ENCODE data around the gene MCTP1.

Gene MCTP1

GRCh38 chr5:95111141-95111540 is 173.8 kb downstream of the MCTP1 start:
- DNase-seq, result no peak

GRCh38 chr5:95110118-95110517 is 174.8 kb downstream of the MCTP1 start:
- no peak for DNase-seq

DNA sequence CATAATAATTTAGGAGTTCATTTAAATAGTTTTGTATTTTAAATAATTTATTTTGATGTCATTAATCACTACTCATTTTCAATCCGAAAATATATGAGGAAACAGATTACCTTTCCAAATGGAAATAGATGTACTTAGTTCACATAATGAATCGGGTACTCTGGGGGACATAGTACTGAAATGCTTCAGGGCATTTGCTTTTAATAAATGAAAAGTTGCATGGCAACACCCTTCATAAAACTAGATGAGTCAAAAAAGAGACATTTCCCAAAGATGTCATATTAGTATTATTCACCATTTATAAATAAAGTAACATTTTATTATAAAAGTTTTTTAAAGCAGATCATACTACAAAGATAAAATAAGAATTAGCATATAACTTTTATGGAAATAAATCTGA is 177.8 kb downstream of the MCTP1 start:
- DNase-seq, result no peak

GRCh38 chr5:95105638-95106037 is 179.3 kb downstream of the MCTP1 start:
- DNase-seq, result no peak

- DNase-seq, result no peak
These were observed 182.2 kb downstream of the MCTP1 start for GRCh38 chr5:95102687-95103086.

GRCh38 chr5:95102080-95102479 is 182.8 kb downstream of the MCTP1 start:
- no peak for DNase-seq

- DNase-seq, result no peak
These were observed 184.3 kb downstream of the MCTP1 start for GRCh38 chr5:95100551-95100950.

DNA sequence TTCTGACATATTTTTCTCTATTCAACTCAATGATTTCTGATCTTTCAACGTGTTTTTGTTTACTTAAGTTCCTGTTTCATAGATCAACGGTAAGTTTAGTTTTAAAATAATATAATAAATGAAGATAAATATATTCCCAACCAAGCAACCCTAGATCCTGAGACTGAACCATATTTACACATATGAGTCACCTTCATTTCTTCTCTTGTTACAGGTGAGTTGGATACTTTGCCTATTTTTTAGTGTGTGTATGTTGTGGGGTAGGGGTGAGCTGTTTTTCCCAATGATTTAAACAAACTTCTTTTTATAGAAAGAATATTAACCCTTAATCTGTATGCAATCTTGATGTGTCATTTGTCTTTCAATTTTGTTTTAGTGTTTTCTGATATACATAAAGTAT is 186.9 kb downstream of the MCTP1 start:
- DNase-seq, result no peak

GRCh38 chr5:95093211-95093610 is 191.7 kb downstream of the MCTP1 start:
- DNase-seq, result no peak

GRCh38 chr5:95090774-95091173 is 194.1 kb downstream of the MCTP1 start:
- DNase-seq, result no peak

- DNase-seq, result no peak
These were observed 197.0 kb downstream of the MCTP1 start for GRCh38 chr5:95087816-95088317.

DNA sequence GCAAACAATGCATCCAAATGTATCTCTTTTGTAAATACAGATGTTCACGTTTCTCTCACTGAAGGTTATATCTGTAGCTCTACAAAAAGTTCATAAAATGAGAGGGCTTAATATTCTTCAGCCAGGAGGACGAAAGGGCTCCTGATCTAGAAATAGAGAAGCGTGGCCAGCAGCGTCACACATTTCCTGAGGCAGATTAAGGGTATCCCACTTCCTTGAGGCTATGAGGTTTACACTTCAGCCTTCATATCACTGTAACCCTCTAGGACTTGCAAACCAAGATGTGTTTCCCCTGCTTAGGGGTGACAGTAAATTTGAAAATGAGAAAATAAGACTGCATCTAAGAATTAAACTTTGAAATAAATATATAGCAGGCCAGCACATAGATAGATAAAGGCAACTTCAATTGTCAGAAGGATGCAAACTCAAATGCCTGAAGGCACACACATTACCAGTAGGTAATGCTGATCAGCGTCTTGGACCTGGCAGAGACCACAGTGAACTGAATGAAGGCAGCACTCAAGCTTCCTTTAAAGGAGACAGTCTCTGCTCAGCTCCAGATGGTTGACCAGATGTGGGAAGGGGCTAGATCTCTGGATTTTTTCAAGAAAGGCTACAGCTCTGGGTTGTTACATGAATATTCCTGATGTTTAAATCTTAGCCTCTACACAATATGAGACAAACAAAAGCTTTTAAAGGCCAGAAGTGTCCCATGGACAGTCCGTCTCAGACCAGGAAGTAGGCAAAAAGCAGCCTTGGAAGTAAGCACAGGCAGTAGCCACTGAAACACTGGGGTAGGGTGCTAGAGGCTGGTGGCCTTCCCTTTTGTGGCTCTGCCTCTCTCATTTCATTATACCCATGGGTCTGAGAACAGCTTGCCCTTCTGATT is 197.7 kb downstream of the MCTP1 start:
- DNase-seq, result no peak

- DNase-seq, result no peak
These were observed 200.1 kb downstream of the MCTP1 start for GRCh38 chr5:95084757-95085156.

DNA sequence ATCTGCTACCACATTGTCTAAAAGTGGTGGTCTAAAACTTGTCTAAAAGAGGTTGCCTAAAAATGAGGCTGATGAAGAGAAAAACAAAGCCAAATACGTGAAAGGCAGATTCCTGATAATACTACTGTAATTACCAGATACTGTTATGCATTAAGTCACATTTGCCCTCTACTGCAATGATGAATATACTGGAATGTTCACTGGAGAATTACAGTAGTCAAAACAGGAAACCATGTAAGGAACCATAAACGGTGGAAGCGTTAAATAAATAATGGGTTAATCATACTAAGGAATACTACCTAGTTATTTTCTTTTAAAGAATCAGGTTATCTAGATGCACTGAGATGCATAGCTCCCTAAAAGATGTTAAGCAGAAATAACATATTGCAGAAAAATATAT is 201.3 kb downstream of the MCTP1 start:
- no peak for DNase-seq

- DNase-seq, result peak; percentile 71
These were observed 202.9 kb downstream of the MCTP1 start for GRCh38 chr5:95081982-95082381.

DNA sequence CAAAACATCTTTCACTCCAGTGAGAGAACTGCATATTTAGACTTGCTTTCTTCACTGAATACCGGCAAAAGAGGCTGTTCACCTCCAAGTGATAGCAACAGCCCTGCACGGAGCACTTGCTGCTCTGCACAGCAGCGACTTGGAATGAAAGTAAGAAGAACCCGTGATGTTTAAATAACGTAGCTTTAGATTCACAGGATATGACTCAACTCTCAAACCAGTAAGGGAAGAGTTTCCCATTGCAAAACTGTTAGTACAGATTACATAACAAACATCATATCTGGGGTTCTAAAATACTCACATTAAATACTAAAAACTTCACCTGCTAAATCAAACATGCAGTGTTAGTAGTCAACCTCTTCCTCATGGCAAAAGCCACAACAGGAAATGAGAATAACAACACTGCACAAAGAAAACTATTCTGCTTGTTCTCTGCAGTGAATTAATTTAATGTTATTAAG is 203.4 kb downstream of the MCTP1 start:
- peak; percentile 92 for DNase-seq

GRCh38 chr5:95080441-95080840 is 204.5 kb downstream of the MCTP1 start:
- DNase-seq, result no peak

GRCh38 chr5:95080030-95080429 is 204.9 kb downstream of the MCTP1 start:
- no peak for DNase-seq

DNA sequence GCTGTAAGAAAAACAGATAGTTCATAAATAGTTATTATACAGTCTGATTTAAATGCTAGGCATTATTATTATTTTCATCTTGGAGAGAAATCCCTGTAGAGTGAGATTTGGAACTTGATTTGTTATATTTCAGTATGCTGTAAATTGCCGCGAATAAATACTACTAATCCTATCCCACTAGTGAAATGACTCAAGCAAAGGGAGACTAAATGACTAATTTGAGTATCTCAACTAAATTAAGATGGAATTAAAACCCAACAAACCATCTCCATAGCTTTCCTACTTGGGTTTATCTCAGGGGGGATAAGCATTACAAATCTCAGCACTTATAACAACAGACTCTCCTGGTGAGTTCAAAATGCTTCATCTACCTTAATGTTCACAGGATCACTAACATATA is 206.0 kb downstream of the MCTP1 start:
- DNase-seq, result no peak

GRCh38 chr5:95076395-95077185 is 208.3 kb downstream of the MCTP1 start:
- no peak for DNase-seq

- no peak for DNase-seq
These were observed 209.8 kb downstream of the MCTP1 start for GRCh38 chr5:95075111-95075510.

GRCh38 chr5:95072281-95072680 is 212.6 kb downstream of the MCTP1 start:
- no peak for DNase-seq

GRCh38 chr5:95070866-95071265 is 214.0 kb downstream of the MCTP1 start:
- DNase-seq, result no peak

- DNase-seq, result no peak
These were observed 214.4 kb downstream of the MCTP1 start for GRCh38 chr5:95070453-95070852.
